Measurements from ENCODE around the gene NUP153. TPM values are rescaled to one million over a fixed set of nuclear protein-coding genes. Genes with fewer than 3 reads are reported as not detected.
"Not testable (repeated sequence)": the region's sequence is repeated elsewhere in the genome, so short reads cannot be mapped to it uniquely, and the experiment has no call there.

The NUP153 gene
- total RNA-seq, 4 donors from 2014 or later: 30.0 to 33.5 (median 33.0) TPM

GRCh38 chr6:17709476-17709875 is 2.8 kb upstream of the NUP153 start:
- H3K27ac ChIP-seq: no peak overlapping the region
- TF ChIP-seq, protein P1, sequence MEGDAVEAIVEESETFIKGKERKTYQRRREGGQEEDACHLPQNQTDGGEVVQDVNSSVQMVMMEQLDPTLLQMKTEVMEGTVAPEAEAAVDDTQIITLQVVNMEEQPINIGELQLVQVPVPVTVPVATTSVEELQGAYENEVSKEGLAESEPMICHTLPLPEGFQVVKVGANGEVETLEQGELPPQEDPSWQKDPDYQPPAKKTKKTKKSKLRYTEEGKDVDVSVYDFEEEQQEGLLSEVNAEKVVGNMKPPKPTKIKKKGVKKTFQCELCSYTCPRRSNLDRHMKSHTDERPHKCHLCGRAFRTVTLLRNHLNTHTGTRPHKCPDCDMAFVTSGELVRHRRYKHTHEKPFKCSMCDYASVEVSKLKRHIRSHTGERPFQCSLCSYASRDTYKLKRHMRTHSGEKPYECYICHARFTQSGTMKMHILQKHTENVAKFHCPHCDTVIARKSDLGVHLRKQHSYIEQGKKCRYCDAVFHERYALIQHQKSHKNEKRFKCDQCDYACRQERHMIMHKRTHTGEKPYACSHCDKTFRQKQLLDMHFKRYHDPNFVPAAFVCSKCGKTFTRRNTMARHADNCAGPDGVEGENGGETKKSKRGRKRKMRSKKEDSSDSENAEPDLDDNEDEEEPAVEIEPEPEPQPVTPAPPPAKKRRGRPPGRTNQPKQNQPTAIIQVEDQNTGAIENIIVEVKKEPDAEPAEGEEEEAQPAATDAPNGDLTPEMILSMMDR (IDR thresholded peaks at IDR 0.05): no peak
- no peak for TF ChIP-seq POLR2A (IDR thresholded peaks at IDR 0.05)
- TF ChIP-seq EP300 (IDR thresholded peaks at IDR 0.05): no peak

DNA sequence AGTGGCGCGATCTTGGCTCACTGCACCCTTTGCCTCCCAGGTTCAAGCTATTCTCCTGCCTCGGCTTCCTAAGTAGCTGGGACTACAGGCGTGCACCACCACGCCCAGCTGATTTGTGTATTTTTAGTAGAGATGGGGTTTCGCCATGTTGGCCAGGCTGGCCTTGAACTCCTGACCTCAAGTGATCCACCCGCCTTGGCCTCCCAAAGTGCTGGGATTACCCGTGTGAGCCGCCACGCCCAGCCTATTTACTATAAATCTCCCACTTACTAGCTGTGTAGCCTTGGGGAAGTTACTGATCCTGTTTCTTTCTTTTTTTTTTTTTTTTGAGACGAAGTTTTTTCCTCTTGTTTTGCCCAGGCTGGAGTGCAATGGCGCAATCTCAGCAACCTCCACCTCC is 1.3 kb upstream of the NUP153 start:
- not testable (repeated sequence) for H3K27ac ChIP-seq; H3K9me3 ChIP-seq; H3K4me3 ChIP-seq; H3K27me3 ChIP-seq; DNase-seq (ENCODE audit: low spot score in 2 of 2); H3K36me3 ChIP-seq
- WGBS, 2 donors: 87 to 88% methylated on average over 12 of the region's 12 CpGs
- H3K4me1 ChIP-seq: peaks cover 0 to 26% (median 17%) of the 10 kb centered on the region in 4 donors

More at GRCh38 chr6:17709476-17709875, 2.8 kb upstream of the NUP153 start:
- Histone ChIP-seq H3K9me3 (no peaks in the 10 kb centered on the region), H3K27me3 (no peaks in the 10 kb centered on the region), H3K4me1 (peaks cover 0 to 11% (median 6%) of the 10 kb centered on the region in 4 donors), H3K36me3 (no peaks in the 10 kb centered on the region), H3K4me3 (no peak overlapping the region)
- WGBS, 2 donors: 94 to 96% methylated on average over 2 of the region's 2 CpGs
- DNase-seq (ENCODE audit: low spot score in 2 of 2): no peak

DNA sequence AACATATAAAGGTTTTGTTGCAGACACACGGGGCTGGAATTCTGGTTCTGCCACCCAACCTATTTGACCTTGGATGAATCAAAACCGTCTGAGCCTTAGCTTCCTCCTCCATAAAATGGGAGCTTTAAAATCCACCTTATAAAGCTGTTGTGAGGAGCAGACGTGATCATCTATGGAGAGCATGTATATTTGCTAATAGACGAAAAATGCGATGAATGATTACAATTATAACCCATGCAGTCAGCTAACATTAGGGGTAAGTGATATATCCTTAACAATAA is 586 bp upstream of the NUP153 start:
- WGBS, 2 donors: 21 to 35% methylated on average over 5 of the region's 5 CpGs
- Histone ChIP-seq H3K27me3 (no peaks in the 10 kb centered on the region), H3K36me3 (no peaks in the 10 kb centered on the region), H3K9me3 (no peaks in the 10 kb centered on the region), H3K4me3 (peak overlapping the region; percentile 61 to 99 (median 96)), H3K4me1 (peaks cover 0 to 33% (median 21%) of the 10 kb centered on the region in 4 donors), H3K27ac (peak overlapping the region; percentile 88 to 100 (median 100))
- no peak for DNase-seq (ENCODE audit: low spot score in 2 of 2)
- TF ChIP-seq, protein P1 (IDR thresholded peaks at IDR 0.05): no peak
- TF ChIP-seq POLR2A (IDR thresholded peaks at IDR 0.05): no peak
- TF ChIP-seq EP300 (IDR thresholded peaks at IDR 0.05): no peak

DNA sequence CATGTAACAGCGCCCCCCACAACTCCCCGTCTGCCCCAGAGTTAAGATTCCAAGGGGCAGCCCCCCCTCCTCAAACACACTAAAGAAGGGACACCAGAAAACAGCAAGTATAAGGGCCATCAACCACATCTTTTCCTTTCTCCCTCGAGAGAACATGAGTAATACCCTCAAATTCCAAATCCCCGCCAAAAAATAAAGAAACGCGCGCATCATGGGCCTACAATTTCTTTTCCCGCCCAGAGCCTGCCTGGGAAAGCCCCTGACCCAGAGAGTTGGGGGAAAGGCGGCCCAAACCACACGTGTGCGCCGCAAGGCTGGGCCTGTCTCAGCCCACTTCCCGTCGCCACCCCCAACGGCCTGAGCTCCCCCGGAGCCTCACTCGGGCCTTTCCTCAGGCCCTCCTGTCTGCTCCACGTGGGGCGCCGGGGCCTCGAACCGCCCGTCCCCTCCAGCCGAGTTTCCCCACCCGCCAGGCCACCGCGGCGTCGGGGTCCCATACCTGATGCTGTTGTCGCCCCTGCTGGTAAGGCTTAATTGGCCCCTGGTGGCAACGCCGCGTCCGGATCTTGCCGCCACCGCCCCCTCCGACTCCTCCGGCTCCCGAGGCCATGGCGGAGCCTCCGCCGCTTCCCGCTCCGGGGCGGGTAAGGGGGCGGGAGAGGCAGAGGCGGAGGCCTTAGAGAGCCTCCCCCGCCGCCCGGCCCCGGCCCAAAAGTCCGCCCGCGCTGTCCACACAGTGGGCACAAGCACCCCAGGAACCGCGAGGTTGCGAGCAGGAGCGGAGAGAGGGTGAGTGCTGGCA is 746 bp downstream of the NUP153 start:
- peak overlapping the region; percentile 88 to 100 (median 100) for H3K27ac ChIP-seq
- peak; percentile 19 to 40 for DNase-seq (ENCODE audit: low spot score in 2 of 2)
- no peaks in the 10 kb centered on the region for H3K27me3 ChIP-seq
- 0 to 1% methylated on average over 45 to 58 of the region's 58 CpGs for WGBS, 2 donors
- H3K9me3 ChIP-seq: no peaks in the 10 kb centered on the region
- H3K4me1 ChIP-seq: peaks cover 0 to 45% (median 26%) of the 10 kb centered on the region in 4 donors
- H3K4me3 ChIP-seq: peak overlapping the region; percentile 61 to 99 (median 96)
- TF ChIP-seq POLR2A (IDR thresholded peaks at IDR 0.05) (peak in 1 of 2 donors; percentile 4), EP300 (IDR thresholded peaks at IDR 0.05) (no peak)
- TF ChIP-seq, protein P1 (IDR thresholded peaks at IDR 0.05): peak in 1 of 5 experiments; percentile 12
- H3K36me3 ChIP-seq: no peaks in the 10 kb centered on the region

DNA sequence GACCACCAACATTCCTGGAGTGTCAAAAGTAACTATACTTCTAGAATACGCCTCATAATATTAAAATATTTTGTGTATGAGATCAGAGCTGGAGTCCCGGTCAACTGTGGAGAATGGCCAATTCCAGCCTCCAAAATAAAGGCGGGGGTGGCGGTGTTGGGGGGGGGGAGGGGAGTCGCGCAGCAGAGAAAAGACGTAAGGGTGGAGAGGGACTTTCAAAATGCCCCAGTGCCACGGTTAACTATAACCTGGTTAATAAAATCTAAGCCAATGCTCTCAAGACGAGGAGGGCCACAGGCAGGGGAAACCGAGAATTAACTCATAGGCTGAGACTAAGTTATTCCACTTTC is 1.3 kb downstream of the NUP153 start:
- Histone ChIP-seq H3K36me3 (no peaks in the 10 kb centered on the region), H3K27me3 (no peaks in the 10 kb centered on the region), H3K4me3 (peak overlapping the region; percentile 61 to 99 (median 96)), H3K27ac (peak overlapping the region; percentile 88 to 100 (median 100)), H3K4me1 (peaks cover 0 to 51% (median 26%) of the 10 kb centered on the region in 4 donors), H3K9me3 (no peaks in the 10 kb centered on the region)
- TF ChIP-seq EP300 (IDR thresholded peaks at IDR 0.05): no peak
- TF ChIP-seq, protein P1 (IDR thresholded peaks at IDR 0.05): no peak
- TF ChIP-seq POLR2A (IDR thresholded peaks at IDR 0.05): no peak
- peak in 1 of 2 donors; percentile 47 for DNase-seq (ENCODE audit: low spot score in 2 of 2)
- 0 to 1% methylated on average over 10 of the region's 10 CpGs for WGBS, 2 donors

Data from tibial nerve (tissue), 4 donors.